ENCODE results near the gene SFPQ.

DNA sequence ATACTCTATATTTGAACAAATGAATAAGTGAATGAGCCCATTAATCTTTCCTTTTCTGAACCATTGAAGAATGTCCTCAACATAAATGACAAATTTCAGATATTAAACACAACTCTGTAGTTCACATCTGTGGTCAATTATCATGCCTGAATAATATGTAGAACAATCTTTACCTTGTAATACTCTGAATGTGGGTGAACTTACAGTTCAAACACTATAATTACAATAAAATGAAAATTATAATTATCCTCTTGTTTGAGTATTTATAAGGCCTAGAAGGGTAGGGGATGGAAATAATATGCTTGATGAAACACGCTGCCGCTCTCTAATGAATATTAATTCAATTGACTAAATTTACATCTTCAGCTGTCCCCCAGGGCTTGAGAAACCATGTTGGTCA, 8.7 kb upstream of the SFPQ start:
- TF ChIP-seq POLR2A (IDR thresholded peaks at IDR 0.05) (no peak), POLR2AphosphoS5 (IDR thresholded peaks at IDR 0.05) (no peak)
- TF ChIP-seq, protein P1, sequence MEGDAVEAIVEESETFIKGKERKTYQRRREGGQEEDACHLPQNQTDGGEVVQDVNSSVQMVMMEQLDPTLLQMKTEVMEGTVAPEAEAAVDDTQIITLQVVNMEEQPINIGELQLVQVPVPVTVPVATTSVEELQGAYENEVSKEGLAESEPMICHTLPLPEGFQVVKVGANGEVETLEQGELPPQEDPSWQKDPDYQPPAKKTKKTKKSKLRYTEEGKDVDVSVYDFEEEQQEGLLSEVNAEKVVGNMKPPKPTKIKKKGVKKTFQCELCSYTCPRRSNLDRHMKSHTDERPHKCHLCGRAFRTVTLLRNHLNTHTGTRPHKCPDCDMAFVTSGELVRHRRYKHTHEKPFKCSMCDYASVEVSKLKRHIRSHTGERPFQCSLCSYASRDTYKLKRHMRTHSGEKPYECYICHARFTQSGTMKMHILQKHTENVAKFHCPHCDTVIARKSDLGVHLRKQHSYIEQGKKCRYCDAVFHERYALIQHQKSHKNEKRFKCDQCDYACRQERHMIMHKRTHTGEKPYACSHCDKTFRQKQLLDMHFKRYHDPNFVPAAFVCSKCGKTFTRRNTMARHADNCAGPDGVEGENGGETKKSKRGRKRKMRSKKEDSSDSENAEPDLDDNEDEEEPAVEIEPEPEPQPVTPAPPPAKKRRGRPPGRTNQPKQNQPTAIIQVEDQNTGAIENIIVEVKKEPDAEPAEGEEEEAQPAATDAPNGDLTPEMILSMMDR (IDR thresholded peaks at IDR 0.05): no peak
